ENCODE measurements around the gene PSMD11.

PSMD11 gene

GRCh38 chr17:32470405-32471167 is 26.3 kb downstream of the PSMD11 start:
- no peak for DNase-seq

GRCh38 chr17:32471652-32472051 is 27.3 kb downstream of the PSMD11 start:
- DNase-seq = no peak

- DNase-seq = no peak
Observed at GRCh38 chr17:32475258-32475657, 30.9 kb downstream of the PSMD11 start.

GRCh38 chr17:32477220-32477619 is 32.9 kb downstream of the PSMD11 start:
- no peak for DNase-seq

GRCh38 chr17:32479074-32479617 is 34.8 kb downstream of the PSMD11 start:
- DNase-seq = no peak

- DNase-seq = no peak
Observed at GRCh38 chr17:32481193-32481592, 36.9 kb downstream of the PSMD11 start.

- DNase-seq = no peak
Observed at GRCh38 chr17:32482568-32483320, 38.4 kb downstream of the PSMD11 start.

- peak; percentile 80 for DNase-seq
Observed at GRCh38 chr17:32483451-32484019, 39.2 kb downstream of the PSMD11 start.

- DNase-seq = no peak
Observed at GRCh38 chr17:32484041-32484461, 39.7 kb downstream of the PSMD11 start.

GRCh38 chr17:32484628-32485027 is 40.3 kb downstream of the PSMD11 start:
- DNase-seq = no peak

- DNase-seq = no peak
Observed at GRCh38 chr17:32485261-32486110, 41.2 kb downstream of the PSMD11 start.

GRCh38 chr17:32486111-32486700 is 41.9 kb downstream of the PSMD11 start:
- peak; percentile 90 for DNase-seq

GRCh38 chr17:32486701-32487472 is 42.6 kb downstream of the PSMD11 start, which contains the start of gene CDK5R1:
Gene CDK5R1, plus strand, starts transcription at chr17:32486993. Its CDS starts 628 bp downstream, at chr17:32487621.
- DNase-seq = peak; percentile 82

- DNase-seq = peak; percentile 54
Observed at GRCh38 chr17:32487473-32488176, 43.3 kb downstream of the PSMD11 start.

GRCh38 chr17:32488177-32488542 is 43.9 kb downstream of the PSMD11 start:
- DNase-seq = no peak

- no peak for DNase-seq
Observed at GRCh38 chr17:32488604-32489180, 44.4 kb downstream of the PSMD11 start.

- DNase-seq = peak; percentile 47
Observed at GRCh38 chr17:32489320-32490100, 45.2 kb downstream of the PSMD11 start.

GRCh38 chr17:32490101-32490482 is 45.8 kb downstream of the PSMD11 start:
- no peak for DNase-seq
